A549 (cell line): ENCODE measurements around the gene SEPSECS. TPM values are rescaled to one million over a fixed set of nuclear protein-coding genes. Genes with fewer than 3 reads are reported as not detected.

ENCODE experiments used
- ATAC-seq, 2 experiments: fragments of 200-7000 bp in 1 of 2; fragments of >200 bp in 1 of 2; cut with Nextera tagmentation in 1 of 2; cut with Tn5 transposase in 1 of 2; 3 replicates each; pipeline versions ENCODE4 v1.8.0 to v1.9.1; 2018 to 2020; ENCODE audit warnings: mild to moderate bottlenecking in 1 of 2, moderate library complexity in 1 of 2
- CTCF ChIA-PET: fragments of 300-600 bp; sonication (Branson Sonifier 250); formaldehyde crosslinking; extraction: SDS; loops from one replicate; lab custom pipeline; 2021; ENCODE audit warnings: antibody characterized with exemption, inconsistent platforms; lab: Yijun Ruan, JAX
- POLR2A ChIA-PET: fragments of 350-600 bp; formaldehyde crosslinking; extraction: SDS; loops from one replicate; lab custom pipeline; 2021; ENCODE audit warnings: antibody characterized with exemption, inconsistent platforms; lab: Yijun Ruan, JAX
- DNase-seq, 2 experiments: peaks; one replicate each; pipeline versions ENCODE4 v3.0.0 to v3.0.0-alpha.2; 2011 to 2016; ENCODE audit warnings: low read depth in 1 of 2, low spot score in 1 of 2
- FAIRE-seq: peaks from 2 replicates; lab custom pipeline; 2011; peaks lifted over from hg19 to GRCh38; lab: Jason Lieb, UNC
- H3K27ac ChIP-seq, 2 experiments: fragments of >200 bp; sonication (Bioruptor Twin); formaldehyde crosslinking; 3 replicates each; pipeline ENCODE4 v1.5.1; 2016 to 2017
- H3K4me1 ChIP-seq: fragments of >200 bp; sonication (Bioruptor Twin); formaldehyde crosslinking; 3 replicates; pipeline ENCODE4 v1.6.1; 2016
- H3K4me2 ChIP-seq: fragments of >200 bp; sonication (Bioruptor Twin); formaldehyde crosslinking; 3 replicates; pipeline ENCODE4 v1.6.1; 2016
- H3K4me3 ChIP-seq: fragments of >200 bp; sonication (Bioruptor Twin); formaldehyde crosslinking; 3 replicates; pipeline ENCODE4 v1.5.1; 2016
- H3K9me3 ChIP-seq: fragments of >200 bp; sonication (Bioruptor Twin); formaldehyde crosslinking; 3 replicates; pipeline ENCODE4 v1.6.1; 2016
- BHLHE40 ChIP-seq: IDR thresholded peaks from 2 replicates; pipeline ENCODE4 v1.6.1; 2012; ENCODE audit warnings: low read depth, low read length, inconsistent platforms
- CBX2 ChIP-seq: fragments of 200-600 bp; sonication (generic); IDR thresholded peaks from 2 replicates; pipeline ENCODE4 v1.6.1; 2016; ENCODE audit warnings: low read depth, mild to moderate bottlenecking, borderline replicate concordance
- CHD4 ChIP-seq: fragments of 200-600 bp; sonication (generic); IDR thresholded peaks from 2 replicates; pipeline ENCODE4 v1.6.1; 2016; ENCODE audit warnings: antibody characterized with exemption, mild to moderate bottlenecking, borderline replicate concordance
- EHMT2 ChIP-seq: fragments of 200-600 bp; sonication (generic); IDR thresholded peaks from 2 replicates; pipeline ENCODE4 v1.6.1; 2016; ENCODE audit warnings: antibody characterized with exemption, low read depth, mild to moderate bottlenecking, moderate library complexity
- FOSB ChIP-seq: fragments of 250-450 bp; sonication (Bioruptor Pico); IDR thresholded peaks from 2 replicates; pipeline ENCODE4 v1.5.0; 2020; ENCODE audit warnings: mild to moderate bottlenecking, moderate library complexity
- GATA3 ChIP-seq: IDR thresholded peaks from 2 replicates; pipeline ENCODE4 v1.6.1; 2012; ENCODE audit warnings: borderline replicate concordance
- HOXB13 ChIP-seq: fragments of 250-450 bp; sonication (Bioruptor Pico); IDR thresholded peaks from 2 replicates; pipeline ENCODE4 v1.5.0; 2020; ENCODE audit warnings: low read depth, mild to moderate bottlenecking, moderate library complexity
- JUN ChIP-seq, 2 experiments: fragments of >200 bp; sonication (Bioruptor Twin); formaldehyde crosslinking; IDR thresholded peaks; 2 replicates in 1 of 2; 3 replicates in 1 of 2; pipeline ENCODE4 v1.6.1; 2016 to 2017
- JUNB ChIP-seq: fragments of >200 bp; sonication (Bioruptor Twin); formaldehyde crosslinking; IDR thresholded peaks from 2 replicates; pipeline ENCODE4 v1.6.1; 2016
- KDM5A ChIP-seq: fragments of 200-600 bp; sonication (generic); IDR thresholded peaks from 2 replicates; pipeline ENCODE4 v1.6.1; 2016; ENCODE audit warnings: antibody characterized with exemption, mild to moderate bottlenecking
- MYC ChIP-seq: IDR thresholded peaks from 2 replicates; pipeline ENCODE4 v1.6.1; 2012; ENCODE audit warnings: mild to moderate bottlenecking, inconsistent platforms, low read length, improper control_type of control experiment, borderline replicate concordance
- NPAS2 ChIP-seq: fragments of 250-450 bp; sonication (Bioruptor Pico); IDR thresholded peaks from 2 replicates; pipeline ENCODE4 v1.8.0; 2022; ENCODE audit warnings: mild to moderate bottlenecking, moderate library complexity, borderline replicate concordance
- NR3C1 ChIP-seq: fragments of >200 bp; sonication (Bioruptor Twin); formaldehyde crosslinking; IDR thresholded peaks from 3 replicates; pipeline ENCODE4 v1.6.1; 2017
- RFX5 ChIP-seq: fragments of 450-650 bp; IDR thresholded peaks from 2 replicates; pipeline ENCODE4 v1.7.1; 2014; ENCODE audit warnings: antibody characterized with exemption, mild to moderate bottlenecking, moderate library complexity
- TFCP2L1 ChIP-seq: fragments of 250-450 bp; sonication (Bioruptor Pico); IDR thresholded peaks from 2 replicates; pipeline ENCODE4 v1.5.0; 2021; ENCODE audit warnings: mild to moderate bottlenecking
- TP53 ChIP-seq: fragments of 250-450 bp; sonication (Bioruptor Pico); IDR thresholded peaks from 2 replicates; pipeline ENCODE4 v1.5.0; 2021; ENCODE audit warnings: mild to moderate bottlenecking, moderate library complexity
- ZC3H11A ChIP-seq: fragments of 450-650 bp; IDR thresholded peaks from 2 replicates; pipeline ENCODE4 v1.6.1; 2014; ENCODE audit warnings: antibody characterized with exemption, mild to moderate bottlenecking
- ZSCAN20 ChIP-seq: fragments of 250-450 bp; sonication (Bioruptor Pico); IDR thresholded peaks from 2 replicates; pipeline ENCODE4 v1.8.0; 2022; ENCODE audit warnings: mild to moderate bottlenecking, moderate library complexity
- WGBS: methylation state at CpG from one replicate; pipeline ENCODE4 v1.1.6; 2017; ENCODE audit errors: missing lambda C conversion rate; 5-methylcytosine and 5-hydroxymethylcytosine counted together
- polyA plus RNA-seq, 4 experiments: library from polyadenylated mRNA; depleted of rRNA in 3 of 4; stranded (reverse); fragments of >200 nt; fragmentation: RNase III in 1 of 4; extraction: RNeasy Plus Mini Kit Qiagen cat#74134 plus additional on column Dnase treatment in 1 of 4; gene quantifications; 2 replicates in 3 of 4; 3 replicates in 1 of 4; pipeline ENCODE4 v1.2.3, GENCODE V29; 2011 to 2017
- TF ChIP-seq, protein P1 (sequence below): fragments of >200 bp; sonication (Bioruptor Twin); formaldehyde crosslinking; IDR thresholded peaks from 3 replicates; pipeline ENCODE4 v1.6.1; 2016
- TF ChIP-seq, protein P2 (sequence below): fragments of 450-650 bp; IDR thresholded peaks from 2 replicates; pipeline ENCODE4 v1.6.1; 2014; ENCODE audit warnings: antibody characterized with exemption
- TF ChIP-seq, protein P3 (sequence below): fragments of 250-450 bp; sonication (Bioruptor Pico); IDR thresholded peaks from 2 replicates; pipeline ENCODE4 v1.5.0; 2020; ENCODE audit warnings: low read depth, mild to moderate bottlenecking, moderate library complexity
- TF ChIP-seq, protein P4 (sequence below): fragments of >200 bp; sonication (Bioruptor Twin); formaldehyde crosslinking; IDR thresholded peaks from 2 replicates; pipeline ENCODE4 v1.6.1; 2016
- TF ChIP-seq, protein P5 (sequence below): fragments of 150-350 bp; IDR thresholded peaks from 2 replicates; pipeline ENCODE4 v1.6.1; 2014; ENCODE audit warnings: low read depth, mild to moderate bottlenecking, low read length
- TF ChIP-seq, protein P6 (sequence below): fragments of 250-450 bp; sonication (Bioruptor Pico); IDR thresholded peaks from 2 replicates; pipeline ENCODE4 v1.5.0; 2021; ENCODE audit warnings: mild to moderate bottlenecking, moderate library complexity, borderline replicate concordance

SEPSECS gene
- polyA plus RNA-seq, 2 of the 4 experiments (the other 2 are of a cell fraction), result 2.9 to 9.7 TPM

DNA sequence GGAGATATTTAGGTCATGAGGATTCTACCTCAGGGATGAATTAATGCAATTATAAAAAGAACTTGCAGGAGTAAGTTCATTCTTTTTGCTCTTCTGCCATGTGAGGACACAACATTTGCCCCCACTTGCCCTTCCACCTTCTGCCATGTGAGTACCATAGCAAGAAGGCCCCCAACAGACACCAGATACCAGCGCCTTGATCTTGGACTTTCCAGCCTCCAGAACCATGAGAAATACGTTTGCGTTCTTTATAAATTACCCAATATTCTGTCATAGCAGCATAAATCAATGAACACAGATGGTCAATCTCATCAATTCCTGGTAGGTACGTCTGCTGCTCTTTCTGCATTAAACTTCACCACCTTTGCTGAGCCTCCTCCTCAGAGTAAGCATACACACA, 5.7 kb upstream of the SEPSECS start:
- 0 out of 3 replicates have a peak, but pooled peaks cover 4% of the 10 kb centered on the region for H3K4me1 ChIP-seq
- no peak overlapping the region for H3K27ac ChIP-seq
- ATAC-seq (no peak), DNase-seq (no peak), FAIRE-seq (no peak)
- ChIA-PET POLR2A (no interaction called here), CTCF (no interaction called here)
- H3K4me3 ChIP-seq, result no peak overlapping the region
- H3K4me2 ChIP-seq, result no peak overlapping the region
- no peaks in the 10 kb centered on the region for H3K9me3 ChIP-seq
- TF ChIP-seq HOXB13 (CRISPR knock-in tag) (no peak), EHMT2 (no peak), GATA3 (no peak), KDM5A (no peak), ZSCAN20 (CRISPR knock-in tag) (no peak), NR3C1 (no peak)
- TF ChIP-seq, protein P1, sequence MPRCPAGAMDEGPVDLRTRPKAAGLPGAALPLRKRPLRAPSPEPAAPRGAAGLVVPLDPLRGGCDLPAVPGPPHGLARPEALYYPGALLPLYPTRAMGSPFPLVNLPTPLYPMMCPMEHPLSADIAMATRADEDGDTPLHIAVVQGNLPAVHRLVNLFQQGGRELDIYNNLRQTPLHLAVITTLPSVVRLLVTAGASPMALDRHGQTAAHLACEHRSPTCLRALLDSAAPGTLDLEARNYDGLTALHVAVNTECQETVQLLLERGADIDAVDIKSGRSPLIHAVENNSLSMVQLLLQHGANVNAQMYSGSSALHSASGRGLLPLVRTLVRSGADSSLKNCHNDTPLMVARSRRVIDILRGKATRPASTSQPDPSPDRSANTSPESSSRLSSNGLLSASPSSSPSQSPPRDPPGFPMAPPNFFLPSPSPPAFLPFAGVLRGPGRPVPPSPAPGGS, result no peak
- TF ChIP-seq, protein P2, sequence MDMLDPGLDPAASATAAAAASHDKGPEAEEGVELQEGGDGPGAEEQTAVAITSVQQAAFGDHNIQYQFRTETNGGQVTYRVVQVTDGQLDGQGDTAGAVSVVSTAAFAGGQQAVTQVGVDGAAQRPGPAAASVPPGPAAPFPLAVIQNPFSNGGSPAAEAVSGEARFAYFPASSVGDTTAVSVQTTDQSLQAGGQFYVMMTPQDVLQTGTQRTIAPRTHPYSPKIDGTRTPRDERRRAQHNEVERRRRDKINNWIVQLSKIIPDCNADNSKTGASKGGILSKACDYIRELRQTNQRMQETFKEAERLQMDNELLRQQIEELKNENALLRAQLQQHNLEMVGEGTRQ, result no peak
- TF ChIP-seq, protein P3, sequence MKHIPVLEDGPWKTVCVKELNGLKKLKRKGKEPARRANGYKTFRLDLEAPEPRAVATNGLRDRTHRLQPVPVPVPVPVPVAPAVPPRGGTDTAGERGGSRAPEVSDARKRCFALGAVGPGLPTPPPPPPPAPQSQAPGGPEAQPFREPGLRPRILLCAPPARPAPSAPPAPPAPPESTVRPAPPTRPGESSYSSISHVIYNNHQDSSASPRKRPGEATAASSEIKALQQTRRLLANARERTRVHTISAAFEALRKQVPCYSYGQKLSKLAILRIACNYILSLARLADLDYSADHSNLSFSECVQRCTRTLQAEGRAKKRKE (CRISPR knock-in tag), result no peak
- WGBS, result 93% methylated on average over 4 of the region's 4 CpGs

DNA sequence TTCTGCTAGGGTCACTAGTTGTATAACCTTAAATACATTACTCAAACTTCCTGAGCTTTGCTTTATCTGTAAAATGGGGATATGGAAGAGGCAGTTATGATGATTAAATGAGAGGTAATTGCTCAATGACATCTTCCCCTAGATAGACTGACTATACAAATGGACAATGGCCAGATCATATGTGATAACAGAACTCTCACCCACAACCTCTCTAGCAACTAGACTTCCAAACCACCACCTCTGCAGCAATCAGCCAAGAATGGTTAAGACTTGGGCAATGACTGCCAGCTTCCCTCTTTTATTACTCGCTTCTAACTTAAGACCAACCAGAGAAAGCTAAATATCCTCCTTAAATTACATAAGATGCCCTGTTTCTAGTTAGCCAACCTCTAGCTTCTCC, 2.9 kb upstream of the SEPSECS start:
- 95% methylated on average over 1 of the region's 1 CpG for WGBS
- Histone ChIP-seq H3K27ac (no peak overlapping the region), H3K9me3 (no peaks in the 10 kb centered on the region), H3K4me1 (0 out of 3 replicates have a peak, but pooled peaks cover 4% of the 10 kb centered on the region), H3K4me2 (no peak overlapping the region), H3K4me3 (no peak overlapping the region)
- ATAC-seq (no peak), DNase-seq (no peak)
- ChIA-PET POLR2A (no interaction called here), CTCF (interaction anchor here (2.0 kb wide), 1 partner anchor 149 kb away, joined by 6 read pairs; the partner anchor contains the start of gene ZCCHC4)
- TF ChIP-seq GATA3, result no peak
- no peak for TF ChIP-seq ZSCAN20 (CRISPR knock-in tag)
- no peak for TF ChIP-seq CHD4
- no peak for TF ChIP-seq ZC3H11A
- no peak for TF ChIP-seq JUN (IDR thresholded peaks at IDR 0.05)
- TF ChIP-seq, all 56 proteins: peak for 0
- FAIRE-seq, result no peak

DNA sequence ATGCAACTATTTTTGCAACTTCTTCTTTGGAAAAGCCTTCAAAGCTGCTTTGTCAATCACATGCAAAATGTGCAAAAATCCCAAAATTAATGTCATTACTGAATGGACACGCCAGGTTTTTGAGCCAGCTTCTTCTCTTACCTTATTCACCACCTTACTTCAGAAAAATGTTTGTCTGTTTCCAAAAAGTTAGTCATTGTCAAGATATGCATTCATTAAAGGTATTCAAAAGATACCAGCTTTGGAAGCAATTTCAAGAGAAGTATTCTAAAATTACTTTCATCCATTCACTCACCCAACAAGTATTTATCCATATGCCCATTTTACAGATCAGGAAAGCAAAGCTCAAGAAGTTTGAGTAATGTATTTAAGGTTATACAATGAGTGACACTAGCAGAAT, 2.3 kb upstream of the SEPSECS start:
- FAIRE-seq, result no peak
- 0 out of 3 replicates have a peak, but pooled peaks cover 4% of the 10 kb centered on the region for H3K4me1 ChIP-seq
- CTCF ChIA-PET, result interaction anchor here (2.0 kb wide), 1 partner anchor 150 kb away, joined by 6 read pairs; the partner anchor contains the start of gene ZCCHC4
- no peak for DNase-seq
- H3K27ac ChIP-seq, result no peak overlapping the region
- ATAC-seq, result no peak
- POLR2A ChIA-PET, result no interaction called here
- H3K9me3 ChIP-seq, result no peaks in the 10 kb centered on the region
- no peak overlapping the region for H3K4me2 ChIP-seq
- H3K4me3 ChIP-seq, result no peak overlapping the region
- WGBS, result 82% methylated on average over 1 of the region's 1 CpG
- TF ChIP-seq CHD4 (no peak), JUNB (no peak), NPAS2 (CRISPR knock-in tag) (no peak), FOSB (CRISPR knock-in tag) (no peak), BHLHE40 (no peak), RFX5 (no peak), TP53 (CRISPR knock-in tag) (no peak), TFCP2L1 (CRISPR knock-in tag) (no peak), CBX2 (no peak), MYC (no peak)
- TF ChIP-seq, protein P4, sequence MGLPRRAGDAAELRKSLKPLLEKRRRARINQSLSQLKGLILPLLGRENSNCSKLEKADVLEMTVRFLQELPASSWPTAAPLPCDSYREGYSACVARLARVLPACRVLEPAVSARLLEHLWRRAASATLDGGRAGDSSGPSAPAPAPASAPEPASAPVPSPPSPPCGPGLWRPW, result no peak
- TF ChIP-seq, protein P5, sequence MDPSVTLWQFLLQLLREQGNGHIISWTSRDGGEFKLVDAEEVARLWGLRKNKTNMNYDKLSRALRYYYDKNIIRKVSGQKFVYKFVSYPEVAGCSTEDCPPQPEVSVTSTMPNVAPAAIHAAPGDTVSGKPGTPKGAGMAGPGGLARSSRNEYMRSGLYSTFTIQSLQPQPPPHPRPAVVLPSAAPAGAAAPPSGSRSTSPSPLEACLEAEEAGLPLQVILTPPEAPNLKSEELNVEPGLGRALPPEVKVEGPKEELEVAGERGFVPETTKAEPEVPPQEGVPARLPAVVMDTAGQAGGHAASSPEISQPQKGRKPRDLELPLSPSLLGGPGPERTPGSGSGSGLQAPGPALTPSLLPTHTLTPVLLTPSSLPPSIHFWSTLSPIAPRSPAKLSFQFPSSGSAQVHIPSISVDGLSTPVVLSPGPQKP, result no peak
- TF ChIP-seq, protein P6, sequence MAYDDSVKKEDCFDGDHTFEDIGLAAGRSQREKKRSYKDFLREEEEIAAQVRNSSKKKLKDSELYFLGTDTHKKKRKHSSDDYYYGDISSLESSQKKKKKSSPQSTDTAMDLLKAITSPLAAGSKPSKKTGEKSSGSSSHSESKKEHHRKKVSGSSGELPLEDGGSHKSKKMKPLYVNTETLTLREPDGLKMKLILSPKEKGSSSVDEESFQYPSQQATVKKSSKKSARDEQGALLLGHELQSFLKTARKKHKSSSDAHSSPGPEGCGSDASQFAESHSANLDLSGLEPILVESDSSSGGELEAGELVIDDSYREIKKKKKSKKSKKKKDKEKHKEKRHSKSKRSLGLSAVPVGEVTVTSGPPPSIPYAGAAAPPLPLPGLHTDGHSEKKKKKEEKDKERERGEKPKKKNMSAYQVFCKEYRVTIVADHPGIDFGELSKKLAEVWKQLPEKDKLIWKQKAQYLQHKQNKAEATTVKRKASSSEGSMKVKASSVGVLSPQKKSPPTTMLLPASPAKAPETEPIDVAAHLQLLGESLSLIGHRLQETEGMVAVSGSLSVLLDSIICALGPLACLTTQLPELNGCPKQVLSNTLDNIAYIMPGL (CRISPR knock-in tag), result no peak
- TF ChIP-seq, all 56 proteins: peak for 0
